GM19351 (cell line): ENCODE measurements around the gene IL15.
"Not testable (repeated sequence)": the region's sequence is repeated elsewhere in the genome, so short reads cannot be mapped to it uniquely, and the experiment has no call there.

ENCODE experiments used
- ATAC-seq: cut with Tn5 transposase; IDR thresholded peaks from one replicate; pipeline ENCODE4 v1.9.1; 2021; ENCODE audit warnings: mild to moderate bottlenecking, moderate library complexity; ENCODE audit not compliant: unreplicated experiment

The IL15 gene, protein sequence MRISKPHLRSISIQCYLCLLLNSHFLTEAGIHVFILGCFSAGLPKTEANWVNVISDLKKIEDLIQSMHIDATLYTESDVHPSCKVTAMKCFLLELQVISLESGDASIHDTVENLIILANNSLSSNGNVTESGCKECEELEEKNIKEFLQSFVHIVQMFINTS

GRCh38 chr4:141636082-141636770, at the start of gene IL15:
Gene IL15 (plus strand): TSS chr4:141636583. CDS start chr4:141719465, 82,882 bp downstream.
- peak; percentile 52 for ATAC-seq

DNA sequence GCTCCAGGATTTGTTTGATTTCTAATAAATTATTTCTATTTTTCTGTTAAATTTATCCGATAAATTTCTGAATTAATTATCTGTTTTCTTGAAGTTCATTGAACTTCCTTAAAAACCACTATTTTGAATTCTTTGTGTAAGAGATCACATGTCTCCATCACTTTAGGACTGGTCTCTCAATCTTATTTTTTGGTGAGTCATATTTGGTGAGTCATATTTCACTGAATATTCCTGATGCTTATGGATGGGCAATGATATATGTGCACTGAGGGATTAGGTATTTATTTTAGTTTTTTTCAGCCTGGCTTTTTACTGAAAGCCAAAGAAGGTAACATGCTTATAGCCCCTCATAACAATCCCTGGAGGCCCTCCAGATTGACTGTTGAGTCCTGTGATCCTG, 48.5 kb upstream of the IL15 start:
- no peak for ATAC-seq

DNA sequence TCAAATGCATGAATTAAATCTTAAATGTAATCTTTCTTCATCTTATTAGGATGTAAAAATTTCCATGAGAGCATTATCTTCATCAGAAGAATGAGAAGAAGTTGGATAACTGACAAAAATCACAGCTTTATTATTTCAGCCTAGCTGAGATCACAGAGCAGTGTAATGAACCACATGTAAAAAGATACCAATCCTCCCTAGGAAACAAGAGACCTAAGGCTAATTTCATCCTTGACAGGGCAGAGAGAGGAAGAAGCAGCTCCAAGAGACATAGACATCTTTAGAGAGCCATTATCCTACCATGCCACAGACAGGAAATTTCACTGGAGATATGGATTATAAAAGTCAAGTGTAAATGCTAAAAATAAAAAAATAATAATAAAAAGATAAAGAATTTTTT, 40.9 kb upstream of the IL15 start:
- no peak for ATAC-seq

DNA sequence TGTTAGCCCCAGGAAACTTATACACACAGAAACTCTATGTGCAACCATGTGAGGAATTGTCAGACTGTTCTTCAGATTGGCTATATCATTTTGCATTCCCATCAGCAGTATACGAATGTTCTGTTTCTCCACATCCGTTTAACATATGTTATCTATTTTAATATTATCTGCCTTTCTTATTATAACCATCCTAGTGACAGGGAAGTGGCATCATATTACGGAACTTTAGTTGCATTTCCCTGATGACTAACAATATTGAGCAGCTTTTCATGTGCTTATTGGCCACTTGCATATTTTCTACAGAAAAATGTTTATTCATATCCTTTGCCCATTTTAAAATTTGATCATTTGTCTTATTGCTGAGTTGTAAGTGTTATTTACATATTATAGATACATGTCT, 36.5 kb upstream of the IL15 start:
- no peak for ATAC-seq

- not testable (repeated sequence) for ATAC-seq
Measured at GRCh38 chr4:141604683-141605082, 31.7 kb upstream of the IL15 start.

GRCh38 chr4:141605425-141605856, 30.9 kb upstream of the IL15 start:
- no peak for ATAC-seq

- no peak for ATAC-seq
Measured at GRCh38 chr4:141609243-141609642, 27.1 kb upstream of the IL15 start.

GRCh38 chr4:141610365-141610764, 26.0 kb upstream of the IL15 start:
- no peak for ATAC-seq

DNA sequence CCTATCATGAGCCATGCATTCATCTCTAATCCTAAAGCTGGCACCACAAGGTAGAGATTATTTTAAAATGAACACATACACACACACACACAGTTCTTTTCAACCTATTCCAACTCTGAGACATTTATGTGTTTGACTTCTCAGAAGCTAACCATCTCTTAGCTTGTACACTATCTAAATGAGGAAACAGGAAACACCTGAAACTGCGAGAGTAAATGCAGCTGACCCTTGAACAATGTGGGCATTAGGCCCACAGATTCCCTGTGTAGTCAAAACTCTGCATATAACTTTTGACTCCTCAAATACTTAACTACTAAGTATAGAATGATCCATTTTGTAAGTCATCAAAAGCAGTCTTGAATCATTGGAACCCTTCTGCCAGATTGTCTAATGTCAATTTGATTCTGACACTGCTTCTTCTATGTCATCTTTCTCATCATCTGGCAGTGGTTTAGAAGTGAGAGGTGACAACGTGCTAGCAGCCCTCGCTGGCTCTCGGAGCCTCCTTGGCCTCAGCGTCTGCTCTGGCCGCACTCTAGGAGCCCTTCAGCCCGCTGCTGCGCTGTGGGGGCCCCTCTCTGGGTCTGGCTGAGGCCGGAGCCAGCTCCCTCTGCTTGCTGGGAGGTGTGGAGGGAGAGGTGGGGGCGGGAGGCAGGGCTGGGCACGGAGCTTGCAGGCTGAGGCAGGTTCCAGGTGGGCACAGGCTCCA, 21.4 kb upstream of the IL15 start:
- peak; percentile 47 for ATAC-seq

DNA sequence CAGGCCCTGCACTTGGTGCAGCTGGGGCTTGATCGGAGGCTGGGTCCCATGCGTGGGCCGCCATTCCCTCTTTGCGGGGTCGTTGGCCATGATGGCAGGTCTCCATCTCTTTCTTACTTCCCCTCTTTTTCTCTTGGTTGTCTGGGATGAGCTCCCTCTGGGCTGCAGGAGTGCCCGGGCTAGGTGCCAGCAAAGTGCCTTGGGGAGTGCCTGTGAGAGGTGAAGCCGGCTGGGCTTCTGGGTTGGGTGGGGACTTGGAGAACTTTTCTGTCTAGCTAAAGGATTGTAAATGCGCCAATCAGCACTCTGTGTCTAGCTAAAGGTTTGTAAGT, 20.8 kb upstream of the IL15 start:
- not testable (repeated sequence) for ATAC-seq

DNA sequence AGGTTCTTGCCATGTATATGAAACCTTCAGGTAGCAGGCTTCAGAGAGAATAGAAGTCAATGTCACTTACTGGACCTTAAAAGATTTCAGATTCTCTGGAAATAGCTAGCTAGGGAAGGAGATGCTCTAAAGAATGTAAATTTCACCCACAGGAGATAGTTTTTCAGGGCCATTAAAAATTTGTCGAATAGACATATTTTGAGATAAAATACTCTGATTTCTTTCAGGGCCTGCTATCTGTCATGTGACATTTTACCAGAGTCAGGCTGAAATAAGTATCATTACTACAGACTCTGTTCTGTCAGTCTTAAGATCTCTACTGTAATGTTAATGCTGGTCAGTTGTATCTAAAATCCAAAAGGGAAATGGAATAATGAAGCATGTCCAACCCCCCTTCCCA, 15.7 kb upstream of the IL15 start:
- ATAC-seq, result no peak

GRCh38 chr4:141625023-141625422, 11.4 kb upstream of the IL15 start:
- ATAC-seq, result no peak

DNA sequence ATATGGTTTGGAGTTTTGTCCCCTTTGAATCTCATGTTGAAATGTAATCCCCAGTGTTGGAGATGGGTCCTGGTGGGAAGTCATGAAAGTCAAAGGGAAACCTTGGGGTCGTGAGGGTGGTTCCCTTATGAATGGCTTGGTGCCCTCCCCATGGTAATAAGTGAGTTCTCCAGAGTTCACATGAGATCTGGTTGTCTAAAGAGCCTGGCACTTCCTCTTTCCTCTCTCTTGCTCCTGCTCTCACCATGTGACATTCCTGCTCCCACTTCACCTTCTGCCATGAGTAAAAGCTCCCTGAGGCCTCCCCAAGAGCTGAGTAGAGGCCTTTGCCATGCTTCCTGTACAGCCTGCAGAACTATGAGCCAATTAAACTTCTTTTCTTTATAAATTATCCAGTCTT, 5.5 kb upstream of the IL15 start:
- no peak for ATAC-seq

DNA sequence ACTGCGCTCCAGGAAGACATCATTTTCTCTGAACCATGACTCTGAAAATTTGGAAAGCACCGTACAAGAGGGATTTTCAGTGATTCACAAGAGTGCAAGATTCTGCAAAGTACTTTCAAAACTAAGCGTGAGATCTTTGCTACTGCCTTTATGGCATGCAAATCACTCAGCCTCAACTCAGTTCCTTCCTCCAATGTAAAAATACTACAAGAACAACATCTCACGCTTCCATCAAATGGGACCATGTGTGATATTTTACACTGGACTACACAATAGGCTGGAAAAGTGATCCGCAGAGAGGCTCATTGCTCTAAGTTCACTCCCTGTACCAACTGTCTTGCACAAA, 674 bp upstream of the IL15 start:
- ATAC-seq, result peak; percentile 40

DNA sequence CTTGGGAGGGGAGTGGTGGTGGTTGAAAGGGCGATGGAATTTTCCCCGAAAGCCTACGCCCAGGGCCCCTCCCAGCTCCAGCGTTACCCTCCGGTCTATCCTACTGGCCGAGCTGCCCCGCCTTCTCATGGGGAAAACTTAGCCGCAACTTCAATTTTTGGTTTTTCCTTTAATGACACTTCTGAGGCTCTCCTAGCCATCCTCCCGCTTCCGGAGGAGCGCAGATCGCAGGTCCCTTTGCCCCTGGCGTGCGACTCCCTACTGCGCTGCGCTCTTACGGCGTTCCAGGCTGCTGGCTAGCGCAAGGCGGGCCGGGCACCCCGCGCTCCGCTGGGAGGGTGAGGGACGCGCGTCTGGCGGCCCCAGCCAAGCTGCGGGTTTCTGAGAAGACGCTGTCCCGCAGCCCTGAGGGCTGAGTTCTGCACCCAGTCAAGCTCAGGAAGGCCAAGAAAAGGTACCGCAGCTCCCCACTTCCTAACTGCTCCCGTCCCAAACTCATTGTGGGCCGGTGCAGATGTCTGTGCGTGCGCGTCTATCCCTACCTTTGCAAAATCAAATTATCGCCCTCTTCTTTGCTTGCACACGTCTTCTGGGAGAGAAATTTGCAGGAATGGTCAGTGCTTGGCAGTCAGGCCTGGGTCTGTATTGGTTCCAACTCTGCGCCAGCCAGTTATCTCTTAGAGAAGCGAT, 533 bp downstream of the IL15 start:
- ATAC-seq, result peak; percentile 38

DNA sequence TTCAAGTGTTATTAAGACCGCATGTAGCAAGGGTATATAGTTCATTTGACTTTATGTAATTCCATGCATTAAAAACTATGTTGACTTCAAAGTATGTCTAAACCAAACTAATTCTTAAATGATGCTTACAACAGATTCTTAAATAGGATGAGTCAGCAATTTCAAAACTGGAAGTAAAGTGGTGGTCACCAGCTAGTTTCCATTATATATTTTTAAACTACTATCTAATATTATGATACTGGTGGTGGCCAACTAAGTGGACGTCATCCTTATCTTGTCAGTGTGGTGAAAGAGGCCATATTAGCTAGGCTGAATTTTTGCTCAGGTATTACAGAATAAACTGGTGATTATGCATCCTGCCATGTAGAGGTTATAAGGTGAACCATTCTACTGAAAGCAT, 1.2 kb downstream of the IL15 start:
- peak; percentile 24 for ATAC-seq

GRCh38 chr4:141638230-141638629, 1.8 kb downstream of the IL15 start:
- no peak for ATAC-seq

DNA sequence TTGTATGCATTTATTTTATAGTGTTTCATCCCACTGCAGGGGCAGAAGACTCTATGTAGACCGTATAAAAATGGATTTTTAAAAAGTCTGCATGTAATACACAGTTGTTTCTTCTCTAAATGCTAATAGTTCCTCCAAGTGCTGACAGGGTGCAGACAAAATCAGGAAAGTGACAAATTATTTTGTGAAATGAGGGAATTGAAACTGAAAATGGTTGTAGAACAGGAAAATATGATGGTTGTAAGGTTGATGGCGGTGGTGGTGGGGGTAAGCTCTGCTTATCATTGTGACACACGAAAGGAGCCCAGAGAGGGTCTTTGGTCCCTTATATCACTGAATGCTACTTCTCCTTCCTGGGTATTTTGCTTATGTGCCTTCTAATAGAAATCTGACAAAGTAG, 4.3 kb downstream of the IL15 start:
- no peak for ATAC-seq

- no peak for ATAC-seq
Measured at GRCh38 chr4:141642063-141642462, 5.7 kb downstream of the IL15 start.

DNA sequence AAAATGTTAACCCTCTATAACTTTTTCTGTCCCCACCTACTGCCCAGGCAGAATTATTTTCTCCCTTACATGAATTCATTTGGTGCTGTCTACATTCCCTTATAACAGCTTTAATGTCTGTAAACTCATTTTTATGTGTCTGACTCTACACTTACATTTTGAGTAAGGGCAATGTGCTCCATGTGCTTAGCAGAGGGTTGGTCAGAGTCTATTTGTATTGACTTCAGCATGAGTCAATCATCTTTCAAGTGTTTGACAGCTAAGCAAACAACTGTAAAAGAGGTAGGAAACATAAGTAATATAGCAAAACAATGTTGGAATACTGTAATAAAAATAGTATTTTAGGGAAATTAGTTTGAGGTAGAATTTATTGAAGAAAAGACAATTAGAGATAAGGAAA, 6.3 kb downstream of the IL15 start:
- no peak for ATAC-seq

DNA sequence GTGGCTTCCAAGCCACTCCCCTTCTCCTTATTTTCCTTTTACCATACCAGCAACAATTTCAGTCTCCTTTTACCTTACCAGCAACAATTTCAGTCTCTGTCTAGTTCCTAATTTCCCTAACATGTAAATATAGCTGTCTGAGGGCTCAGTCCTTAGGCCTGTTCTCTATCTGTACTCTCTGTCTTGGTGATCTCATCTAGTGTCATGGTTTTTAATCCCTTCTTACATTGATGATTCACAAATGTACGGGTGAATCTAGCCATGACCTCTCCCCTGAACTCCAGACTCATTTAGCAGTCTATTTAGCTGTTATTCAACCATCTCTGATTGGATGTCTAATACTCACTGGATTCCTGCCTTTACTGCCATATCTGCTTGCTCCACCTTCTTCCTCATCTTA, 7.2 kb downstream of the IL15 start:
- peak; percentile 64 for ATAC-seq
